GM19099 (cell line): ENCODE results near the gene ECHS1.

Source experiments
- POLR2A ChIP-seq: IDR thresholded peaks from 3 replicates; pipeline ENCODE4 v1.6.1; 2011; ENCODE audit warnings: low read depth; ENCODE audit not compliant: insufficient read length; ENCODE audit errors: extremely low read depth

The ECHS1 gene

DNA sequence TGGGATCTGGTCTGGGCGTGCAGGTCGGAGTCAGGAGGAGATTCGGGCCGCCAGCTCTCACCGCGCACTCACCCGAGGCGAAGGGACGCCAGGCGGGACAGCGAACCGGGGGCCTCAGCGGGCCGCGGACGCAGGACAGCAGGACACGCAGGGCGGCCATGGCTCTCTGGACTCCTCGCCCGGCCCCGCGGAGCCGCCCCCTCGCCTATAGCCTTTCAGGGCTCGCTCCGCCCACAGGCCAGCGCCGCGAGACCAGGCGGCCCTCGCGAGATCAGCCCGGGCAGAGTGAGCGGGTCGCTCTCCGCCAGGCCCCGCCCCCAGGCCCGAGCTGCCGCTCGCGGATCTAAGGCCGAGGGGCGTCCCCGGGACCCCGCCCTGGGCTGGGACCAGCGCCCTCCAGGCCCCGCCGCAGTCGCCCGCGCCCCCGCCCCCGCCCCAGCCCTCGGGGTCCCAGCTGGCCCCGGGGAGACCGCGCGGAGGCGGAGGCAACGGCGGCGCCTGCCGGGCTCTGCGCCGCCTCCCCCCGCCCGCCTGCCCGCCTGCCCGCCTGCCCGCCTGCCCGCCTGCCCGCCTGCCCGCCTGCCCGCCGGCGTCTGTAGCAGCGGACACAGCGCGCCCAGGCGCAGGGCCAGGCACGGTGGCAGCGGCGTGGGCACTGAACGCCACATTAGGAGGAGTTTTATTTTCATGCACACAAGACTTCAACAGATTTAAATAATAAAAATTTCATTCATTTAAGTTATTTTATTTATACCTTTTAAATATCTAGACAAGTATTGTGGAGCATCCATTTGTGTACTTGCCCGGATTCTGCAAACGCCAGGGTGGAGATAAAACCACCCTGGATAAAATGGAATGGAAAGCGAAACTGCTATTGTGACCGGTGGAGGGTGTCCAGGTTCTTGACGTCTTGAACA is at the start of gene ECHS1:
TSS of gene ECHS1 (minus strand) at position 181 of the 917 bp plus-strand sequence. CDS start at position 160, 21 bp downstream.
- TF ChIP-seq POLR2A = peak; percentile 89

- TF ChIP-seq POLR2A = no peak
Measured at GRCh38 chr10:133422223-133422806, 49.2 kb upstream of the ECHS1 start.

DNA sequence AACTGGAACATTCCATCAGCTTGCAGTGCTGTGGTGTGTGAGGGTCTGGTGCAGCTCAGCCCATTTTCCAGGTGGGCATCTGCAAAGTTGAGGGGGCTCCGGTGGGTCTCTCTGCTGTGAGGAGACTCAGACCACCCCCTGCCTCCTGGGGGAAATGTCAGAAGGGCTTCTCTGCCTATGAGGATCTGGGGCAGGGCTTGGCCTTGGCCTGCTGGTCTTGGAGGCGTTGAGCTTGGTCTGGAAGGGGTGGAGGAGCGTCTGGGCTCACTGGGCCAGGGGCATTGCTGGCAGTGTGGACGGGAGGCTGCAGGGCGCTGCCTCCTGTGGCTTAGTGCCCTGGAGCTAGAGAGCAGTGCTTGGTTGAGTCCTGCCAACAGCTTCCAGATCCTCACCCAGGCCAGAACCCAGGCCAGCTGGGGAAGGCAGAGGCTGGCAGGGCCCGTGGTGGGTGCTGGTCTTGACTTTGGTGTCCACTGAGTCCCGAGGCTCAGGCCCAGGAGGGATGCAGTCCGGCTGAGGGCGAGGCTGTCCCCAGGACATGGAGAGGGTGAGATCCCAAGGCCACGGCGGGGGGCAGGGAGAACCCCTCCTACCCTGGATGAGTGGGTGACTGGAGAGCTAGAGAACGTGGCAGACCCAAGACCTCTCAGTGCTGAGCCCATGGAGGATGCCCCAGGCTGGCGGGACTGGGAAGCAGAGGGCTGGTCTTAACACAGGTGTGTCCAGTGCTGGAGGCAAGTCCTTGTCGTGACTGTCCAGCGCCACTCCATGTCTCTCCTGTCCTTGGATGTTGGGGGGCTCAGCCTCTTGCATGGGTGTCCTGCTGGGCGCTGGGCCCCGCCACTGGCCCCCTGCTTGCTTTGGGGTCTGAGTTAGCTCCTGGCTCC is 48.4 kb upstream of the ECHS1 start:
- no peak for TF ChIP-seq POLR2A

DNA sequence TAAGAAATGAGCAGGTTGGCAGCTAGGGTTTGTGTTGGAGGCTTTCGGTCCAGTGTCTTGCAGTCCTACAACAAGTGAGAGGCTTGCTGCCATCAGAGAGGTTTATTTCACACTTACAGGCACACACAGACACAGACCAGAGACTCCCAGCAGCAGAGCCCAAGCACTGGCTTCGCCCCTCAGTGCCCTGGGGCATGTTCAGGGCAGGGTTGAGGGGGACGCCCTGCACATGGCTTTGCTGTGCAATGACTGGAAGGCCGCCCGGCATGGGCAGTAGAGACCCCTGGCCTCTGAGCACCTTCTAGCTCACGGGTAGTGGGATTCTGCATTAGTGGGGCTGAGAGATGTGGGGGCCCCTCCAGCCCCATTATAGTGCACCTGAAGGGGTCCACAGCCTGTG is 47.4 kb upstream of the ECHS1 start:
- no peak for TF ChIP-seq POLR2A

GRCh38 chr10:133420028-133420427 is 46.9 kb upstream of the ECHS1 start:
- no peak for TF ChIP-seq POLR2A

DNA sequence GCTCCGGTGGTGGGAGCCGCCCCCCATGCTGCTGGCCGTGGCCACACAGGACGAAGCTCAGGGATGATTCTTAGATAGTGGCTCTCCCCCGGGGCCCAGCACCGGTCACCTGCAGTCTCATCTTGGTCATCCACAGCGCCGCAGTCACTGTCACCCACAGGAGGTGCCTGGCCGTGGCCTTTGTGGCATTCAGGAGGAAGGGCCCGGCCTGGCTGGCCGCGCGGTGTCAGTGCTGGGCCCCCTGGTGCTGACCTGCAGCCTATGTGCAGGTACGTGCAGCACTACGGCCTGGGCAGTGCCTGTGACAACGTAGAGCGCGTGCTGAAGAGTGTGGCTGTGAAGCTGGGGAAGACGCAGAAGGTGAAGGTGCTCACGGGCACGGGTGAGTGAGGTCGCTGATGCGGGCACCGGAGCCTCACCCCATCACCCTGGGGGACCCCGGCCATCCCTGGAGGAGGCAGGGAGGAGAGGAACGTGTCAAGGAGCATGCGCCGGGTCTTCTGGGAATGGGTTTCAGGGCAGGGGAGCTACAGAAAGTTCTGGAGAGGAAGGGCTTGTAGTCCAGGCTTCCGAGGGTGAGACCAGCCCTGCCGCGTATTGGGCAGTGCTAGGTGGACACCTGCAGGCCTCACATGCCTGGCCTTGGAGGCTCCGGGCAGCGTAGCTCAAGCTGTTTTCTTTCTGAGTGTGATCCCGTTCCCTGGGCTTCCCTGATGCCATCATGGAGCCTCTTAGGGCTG is 46.2 kb upstream of the ECHS1 start:
- no peak for TF ChIP-seq POLR2A

- no peak for TF ChIP-seq POLR2A
Measured at GRCh38 chr10:133418289-133418993, 45.3 kb upstream of the ECHS1 start.

GRCh38 chr10:133415752-133416151 is 42.6 kb upstream of the ECHS1 start:
- TF ChIP-seq POLR2A = no peak

GRCh38 chr10:133412381-133412711 is 39.2 kb upstream of the ECHS1 start:
- TF ChIP-seq POLR2A = no peak

DNA sequence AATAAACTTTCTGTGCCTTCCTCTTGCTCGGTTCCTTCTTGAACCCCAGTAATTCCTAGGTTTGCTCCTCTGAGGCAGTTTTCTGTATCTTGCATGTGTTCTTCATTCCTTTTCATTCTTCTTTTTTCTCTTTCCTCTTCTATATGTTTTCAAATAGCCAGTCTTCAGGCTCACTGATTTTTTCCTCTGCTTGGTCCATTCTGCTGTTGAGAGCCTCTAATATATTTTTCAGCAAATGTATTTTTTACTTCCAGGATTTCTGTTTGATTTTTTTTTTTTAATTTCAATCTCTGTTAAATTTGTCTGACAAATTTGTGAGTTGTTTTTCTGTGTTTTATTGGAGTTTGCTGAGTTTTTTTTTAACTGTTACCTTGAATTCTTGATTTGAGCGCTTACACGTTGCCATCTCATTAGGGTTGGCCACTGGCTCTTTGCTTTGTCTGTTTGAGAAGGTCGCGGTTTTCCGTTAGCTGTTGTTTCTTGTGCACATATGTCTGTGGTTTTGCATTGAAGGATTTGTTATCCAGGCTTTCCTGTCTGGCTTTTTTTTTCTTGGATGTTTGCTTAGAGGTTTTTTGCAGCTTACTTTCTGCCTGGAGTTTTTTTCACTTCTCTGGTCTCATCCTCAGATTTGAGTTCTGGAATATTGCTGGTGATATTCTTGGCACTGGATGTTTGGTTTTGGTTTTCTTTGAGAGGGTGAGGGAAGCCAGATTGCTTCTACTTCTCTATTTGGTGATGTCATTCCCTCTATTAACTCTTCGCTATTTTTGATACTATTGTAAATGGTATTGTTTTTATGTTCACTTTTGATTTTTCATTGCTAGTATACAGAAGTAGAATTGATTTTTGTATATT is 38.6 kb upstream of the ECHS1 start:
- no peak for TF ChIP-seq POLR2A

- TF ChIP-seq POLR2A = no peak
Measured at GRCh38 chr10:133405844-133406527, 32.8 kb upstream of the ECHS1 start.

DNA sequence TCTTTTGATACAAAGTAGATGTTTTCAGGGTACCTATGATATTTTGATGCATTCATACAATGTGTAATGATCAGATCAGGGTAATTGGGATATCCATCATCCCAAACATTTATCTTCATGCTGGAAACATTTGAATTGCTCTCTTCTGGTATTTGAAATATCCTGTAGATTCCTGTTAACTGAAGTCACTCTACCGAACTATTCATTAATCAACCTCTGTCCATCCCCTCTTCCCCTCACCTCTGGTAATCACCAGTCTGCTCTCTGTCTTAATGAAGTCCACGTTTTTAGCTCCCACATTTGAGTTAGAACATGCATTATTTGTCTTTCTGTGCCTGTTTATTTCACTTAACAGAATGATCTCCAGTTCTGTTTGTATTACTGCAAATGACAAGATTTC is 32.1 kb upstream of the ECHS1 start:
- no peak for TF ChIP-seq POLR2A

DNA sequence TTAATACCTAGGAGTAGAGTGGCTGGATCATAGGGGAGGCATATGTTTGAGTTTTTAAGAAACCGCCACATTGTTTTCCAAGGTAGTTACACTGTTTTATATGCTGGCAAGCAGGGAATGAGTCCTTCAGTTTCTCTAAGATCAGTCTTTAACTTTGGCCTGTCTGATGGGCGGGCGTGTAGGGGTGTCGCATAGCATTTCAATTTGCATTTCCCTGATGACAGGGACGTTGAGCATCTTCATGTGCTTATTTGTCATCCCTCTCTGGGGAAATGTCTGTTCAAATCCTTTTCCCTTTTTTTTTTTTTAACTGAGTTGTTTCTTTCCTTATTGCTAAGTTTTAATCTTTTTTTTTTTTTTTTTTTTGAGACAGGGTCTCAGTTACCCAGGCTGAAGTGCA is 30.6 kb upstream of the ECHS1 start:
- no peak for TF ChIP-seq POLR2A
